HepG2 (cell line): Measurements from ENCODE around the gene KLF18. TPM values are rescaled to one million over a fixed set of nuclear protein-coding genes. Genes with fewer than 3 reads are reported as not detected.

Experiments
- ATAC-seq: fragments of 200-7000 bp; cut with Tn5 transposase; 3 replicates; pipeline ENCODE4 v1.9.1; 2020; ENCODE audit warnings: mild to moderate bottlenecking, moderate library complexity
- BruUV-seq: library from RNA; stranded (reverse); fragments of 400-500 nt; replicated peaks from 2 replicates; lab custom pipeline; 2021; lab: Mats Ljungman, UMichigan
- CTCF ChIA-PET: fragments of 300-600 bp; formaldehyde crosslinking; extraction: SDS; loops from one replicate; lab custom pipeline; 2021; ENCODE audit warnings: low total read pairs, inconsistent platforms, low intra/inter-chr PET ratio; lab: Yijun Ruan, JAX
- POLR2A ChIA-PET: fragments of 350-600 bp; sonication (Branson Sonifier 250); formaldehyde crosslinking; loops from one replicate; lab custom pipeline; 2020; ENCODE audit warnings: antibody characterized with exemption, inconsistent platforms; lab: Yijun Ruan, JAX
- DNase-seq: peaks from one replicate; pipeline ENCODE4 v3.0.0-alpha.2; 2015; ENCODE audit warnings: low spot score
- FAIRE-seq: peaks from 3 replicates; lab custom pipeline; 2011; peaks lifted over from hg19 to GRCh38; lab: Jason Lieb, UNC
- H2AFZ ChIP-seq: one replicate; pipeline ENCODE4 v1.6.1; 2011; ENCODE audit warnings: low read length, inconsistent platforms
- H3K27ac ChIP-seq: fragments of 300-600 bp; 3 replicates; pipeline ENCODE4 v1.8.0; 2011; ENCODE audit warnings: mixed run types, mild to moderate bottlenecking, mixed read lengths, low read length, inconsistent platforms; ENCODE audit not compliant: insufficient read depth; ENCODE audit errors: extremely low read length
- H3K27me3 ChIP-seq, 2 experiments: fragments of 200-600 bp in 1 of 2; 2 replicates in 1 of 2; 3 replicates in 1 of 2; pipeline versions ENCODE4 v1.6.0 to v1.8.0; 2011; ENCODE audit warnings: low read length in 2 of 2, mild to moderate bottlenecking in 2 of 2, moderate library complexity in 2 of 2, inconsistent platforms in 1 of 2; ENCODE audit not compliant: insufficient read depth in 2 of 2, control insufficient read depth in 1 of 2
- H3K36me3 ChIP-seq, 2 experiments: fragments of 200-600 bp in 1 of 2; replicated peaks in 1 of 2; 2 replicates in 1 of 2; 3 replicates in 1 of 2; pipeline versions ENCODE4 v1.5.1 to v1.8.0; 2011; ENCODE audit warnings: low read length in 2 of 2, inconsistent platforms in 1 of 2; ENCODE audit not compliant: insufficient read depth in 2 of 2, control insufficient read depth in 1 of 2
- H3K4me1 ChIP-seq: 2 replicates; pipeline ENCODE4 v1.5.1; 2012; ENCODE audit warnings: low read length, inconsistent platforms; ENCODE audit not compliant: insufficient read depth
- H3K4me2 ChIP-seq: 2 replicates; pipeline ENCODE4 v1.6.0; 2011; ENCODE audit warnings: low read depth, low read length, inconsistent platforms
- H3K4me3 ChIP-seq, 3 experiments: fragments of 200-600 bp in 1 of 3; sonication (generic), shearing (Covaris generic) in 1 of 3; replicated peaks in 1 of 3; 2 replicates each; pipeline ENCODE4 v1.5.1; 2011 to 2016; ENCODE audit warnings: low read length in 3 of 3, inconsistent platforms in 2 of 3, low read depth in 2 of 3, mild to moderate bottlenecking in 2 of 3, control low read depth in 1 of 3, mixed read lengths in 1 of 3; ENCODE audit not compliant: insufficient read depth in 1 of 3
- H3K79me2 ChIP-seq: one replicate; pipeline ENCODE4 v1.6.1; 2011; ENCODE audit warnings: low read length, inconsistent platforms; ENCODE audit not compliant: insufficient read depth
- H3K9ac ChIP-seq: 2 replicates; pipeline ENCODE4 v1.6.0; 2011; ENCODE audit warnings: mild to moderate bottlenecking, low read depth, low read length, inconsistent platforms; ENCODE audit not compliant: insufficient read depth
- H3K9me3 ChIP-seq: 2 replicates; pipeline ENCODE4 v1.5.1; 2012; ENCODE audit warnings: mild to moderate bottlenecking, low read length
- H4K20me1 ChIP-seq: 2 replicates; pipeline ENCODE4 v1.6.0; 2011; ENCODE audit warnings: inconsistent platforms, mild to moderate bottlenecking, low read length, moderate library complexity; ENCODE audit not compliant: insufficient read depth
- ATF7 ChIP-seq, 2 experiments: fragments of 450-650 bp in 1 of 2; sonication (generic) in 1 of 2; formaldehyde crosslinking in 1 of 2; IDR thresholded peaks; 2 replicates each; pipeline versions ENCODE4 v1.4.0 to v1.6.1; 2016 to 2020; ENCODE audit warnings: antibody characterized with exemption in 1 of 2, mild to moderate bottlenecking in 1 of 2, missing genetic modification reagents in 1 of 2
- CCAR2 ChIP-seq: fragments of 200-400 bp; formaldehyde crosslinking; optimal IDR thresholded peaks from 2 replicates; pipeline ENCODE3; 2018; ENCODE audit warnings: low read depth, mild to moderate bottlenecking, low read length, moderate library complexity
- CEBPG ChIP-seq: IDR thresholded peaks from 2 replicates; pipeline ENCODE4 v1.6.1; 2016
- IKZF4 ChIP-seq: sonication (generic); formaldehyde crosslinking; IDR thresholded peaks from 2 replicates; pipeline ENCODE4 v1.5.1; 2020; ENCODE audit warnings: borderline replicate concordance, mild to moderate bottlenecking, low read depth, missing genetic modification reagents; ENCODE audit errors: not compliant biosample characterization
- MXI1 ChIP-seq: IDR thresholded peaks from 3 replicates; pipeline ENCODE4 v1.6.1; 2012; ENCODE audit warnings: low read depth, low read length, inconsistent platforms, borderline replicate concordance
- NFIC ChIP-seq: IDR thresholded peaks from 2 replicates; pipeline ENCODE4 v1.6.1; 2012; ENCODE audit warnings: mild to moderate bottlenecking, low read length, inconsistent platforms
- RORA ChIP-seq: sonication (generic); formaldehyde crosslinking; IDR thresholded peaks from 2 replicates; pipeline ENCODE4 v1.5.0; 2020; ENCODE audit warnings: mild to moderate bottlenecking, missing genetic modification reagents, moderate library complexity
- WIZ ChIP-seq: sonication (generic); formaldehyde crosslinking; IDR thresholded peaks from 2 replicates; pipeline ENCODE4 v1.5.1; 2020; ENCODE audit warnings: mild to moderate bottlenecking, missing genetic modification reagents
- YEATS2 ChIP-seq: sonication (generic); formaldehyde crosslinking; IDR thresholded peaks from 2 replicates; pipeline ENCODE4 v1.4.0; 2020; ENCODE audit warnings: missing genetic modification reagents, borderline replicate concordance
- ZFP41 ChIP-seq: sonication (generic); formaldehyde crosslinking; IDR thresholded peaks from 2 replicates; pipeline ENCODE4 v1.4.0; 2020; ENCODE audit warnings: mild to moderate bottlenecking, missing genetic modification reagents, borderline replicate concordance
- ZMYM2 ChIP-seq: sonication (generic); formaldehyde crosslinking; IDR thresholded peaks from 2 replicates; pipeline ENCODE4 v1.8.0; 2022; ENCODE audit warnings: mild to moderate bottlenecking, missing genetic modification reagents
- ZNF235 ChIP-seq: sonication (generic); formaldehyde crosslinking; IDR thresholded peaks from 2 replicates; pipeline ENCODE4 v1.8.1; 2023; ENCODE audit warnings: mild to moderate bottlenecking, missing genetic modification reagents, borderline replicate concordance
- ZNF407 ChIP-seq: sonication (generic); formaldehyde crosslinking; IDR thresholded peaks from one replicate; pipeline ENCODE4 v1.5.1; 2020; ENCODE audit warnings: mild to moderate bottlenecking, missing genetic modification reagents; ENCODE audit errors: not compliant biosample characterization
- ZSCAN22 ChIP-seq: sonication (generic); formaldehyde crosslinking; IDR thresholded peaks from 2 replicates; pipeline ENCODE4 v1.4.0; 2020; ENCODE audit warnings: mild to moderate bottlenecking, missing genetic modification reagents
- WGBS: methylation state at CpG from one replicate; pipeline ENCODE4 v1.1.6; 2017; ENCODE audit warnings: low lambda C conversion rate; 5-methylcytosine and 5-hydroxymethylcytosine counted together
- in situ Hi-C: cut with HindIII; loops from 2 replicates; pipeline ENCODE4 v1.10.0; 2017; ENCODE audit warnings: low pct_unique_long_range_greater_than_20kb; ENCODE audit not compliant: extremely low pct_ligation_motif_present
- intact Hi-C: fragments of 100-400 bp; cut with micrococcal nuclease; formaldehyde crosslinking; loops from one replicate; pipeline ENCODE4 v1.10.0; 2022; ENCODE audit not compliant: unreplicated experiment
- polyA plus RNA-seq, 8 experiments: library from polyadenylated mRNA; depleted of rRNA in 3 of 8; stranded (reverse) in 7 of 8; unstranded in 1 of 8; fragments of >200 nt; fragmentation: Illumina TruSeq in 4 of 8; extraction: Trizol in 4 of 8; gene quantifications; 2 replicates each; pipeline versions ENCODE4 v1.2.1 to v1.2.3, GENCODE V29; 2011 to 2016; ENCODE audit warnings: low read depth in 4 of 8, missing spikeins in 1 of 8, mixed read lengths in 1 of 8; ENCODE audit not compliant: insufficient read depth in 1 of 8
- total RNA-seq, 5 experiments: library from RNA; depleted of rRNA; stranded (reverse); fragments of >200 nt; fragmentation: Illumina TruSeq; extraction: Trizol; gene quantifications; 2 replicates each; pipeline ENCODE4 v1.2.3, GENCODE V29; 2016; ENCODE audit warnings: low read depth in 1 of 5

Gene KLF18
- total and polyA plus RNA-seq, 2 of the 13 experiments (the other 11 are each of a cell fraction or from before 2014, with no cell fraction given) = not detected

- no peak for TF ChIP-seq WIZ
- no peak for TF ChIP-seq IKZF4 (CRISPR knock-in tag)
- no peak for TF ChIP-seq RORA (CRISPR knock-in tag)
- TF ChIP-seq ZNF235 (CRISPR knock-in tag) = no peak
- no peak for TF ChIP-seq MXI1
- no peak for TF ChIP-seq CCAR2
Measured at GRCh38 chr1:44157903-44158302, 16.5 kb upstream of the KLF18 start (continued).

- DNase-seq = no peak
- Histone ChIP-seq H3K27me3 (peaks cover 0 to 24% of the 10 kb centered on the region in 2 experiments; a peak in 2 of 5 replicates), H3K4me1 (no peaks in the 10 kb centered on the region), H3K9ac (no peak overlapping the region), H3K9me3 (no peaks in the 10 kb centered on the region), H3K79me2 (no peaks in the 10 kb centered on the region), H3K27ac (no peak overlapping the region), H3K36me3 (no peaks in the 10 kb centered on the region), H3K4me3 (no peak overlapping the region), H3K4me2 (no peak overlapping the region), H4K20me1 (no peaks in the 10 kb centered on the region)
- CTCF ChIA-PET = no interaction called here
- in situ Hi-C loops = no loop called here
- no TSS peak for BruUV-seq
- no peak for FAIRE-seq
- WGBS = 32% methylated on average over 3 of the region's 3 CpGs
- ATAC-seq = no peak
- POLR2A ChIA-PET = no interaction called here
- TF ChIP-seq ZNF407 (CRISPR knock-in tag) = no peak
- no peak for TF ChIP-seq YEATS2 (CRISPR knock-in tag)
- no peak for TF ChIP-seq CEBPG (CRISPR knock-in tag)
- no peak for TF ChIP-seq ZFP41
- no peak for TF ChIP-seq ZSCAN22
- TF ChIP-seq ATF7 (IDR thresholded peaks at IDR 0.05) = peak; percentile 64
- TF ChIP-seq ATF7 (CRISPR knock-in tag; IDR thresholded peaks at IDR 0.05) = no peak
- TF ChIP-seq NFIC = no peak
- no peak for TF ChIP-seq ZMYM2
- TF ChIP-seq, all 625 proteins: peak for 1
- intact Hi-C loops = no loop called here
- no peak overlapping the region for H2AFZ ChIP-seq
Measured at GRCh38 chr1:44154049-44154448, 12.6 kb upstream of the KLF18 start.
